GM18499 (cell line): Measurements from ENCODE around the gene NR2F1.
"Not testable (repeated sequence)": the region's sequence is repeated elsewhere in the genome, so short reads cannot be mapped to it uniquely, and the experiment has no call there.

Experiments used
- ATAC-seq: cut with Tn5 transposase; IDR thresholded peaks from one replicate; pipeline ENCODE4 v1.9.1; 2021; ENCODE audit warnings: moderate number of reproducible peaks; ENCODE audit not compliant: insufficient read depth, unreplicated experiment

The NR2F1 gene

GRCh38 chr5:93582677-93583438 lies at the start of gene NR2F1:
NR2F1 (plus strand) TSS chr5:93583222; CDS start chr5:93585024, 1,802 bp downstream.
- ATAC-seq: no peak

GRCh38 chr5:93545872-93546271 lies 37.1 kb upstream of the NR2F1 start:
- no peak for ATAC-seq

- ATAC-seq: not testable (repeated sequence)
Observed at GRCh38 chr5:93549594-93549993, 33.4 kb upstream of the NR2F1 start.

GRCh38 chr5:93557021-93557604 lies 25.9 kb upstream of the NR2F1 start:
- ATAC-seq: no peak

- ATAC-seq: no peak
Observed at GRCh38 chr5:93566091-93566490, 16.9 kb upstream of the NR2F1 start.

GRCh38 chr5:93567424-93567823 lies 15.6 kb upstream of the NR2F1 start:
- ATAC-seq: no peak

- no peak for ATAC-seq
Observed at GRCh38 chr5:93569300-93570160, 13.5 kb upstream of the NR2F1 start.

GRCh38 chr5:93570294-93571113 lies 12.5 kb upstream of the NR2F1 start:
- no peak for ATAC-seq

GRCh38 chr5:93571114-93571949 lies 11.7 kb upstream of the NR2F1 start:
- no peak for ATAC-seq

GRCh38 chr5:93572101-93572607 lies 10.9 kb upstream of the NR2F1 start:
- ATAC-seq: no peak

GRCh38 chr5:93572608-93573353 lies 10.2 kb upstream of the NR2F1 start:
- no peak for ATAC-seq

- ATAC-seq: no peak
Observed at GRCh38 chr5:93573354-93574351, 9.4 kb upstream of the NR2F1 start.

- ATAC-seq: no peak
Observed at GRCh38 chr5:93574491-93575305, 8.3 kb upstream of the NR2F1 start.

GRCh38 chr5:93575461-93576414 lies 7.3 kb upstream of the NR2F1 start:
- ATAC-seq: no peak
